Measurements from ENCODE around the gene ALDH1L1.

Gene ALDH1L1

GRCh38 chr3:126060613-126061145, 119.7 kb downstream of the ALDH1L1 start:
- no peak for TF ChIP-seq CTCF (IDR thresholded peaks at IDR 0.05)

GRCh38 chr3:126058666-126059065, 121.7 kb downstream of the ALDH1L1 start:
- no peak for TF ChIP-seq CTCF (IDR thresholded peaks at IDR 0.05)

GRCh38 chr3:126057936-126058335, 122.5 kb downstream of the ALDH1L1 start:
- no peak for TF ChIP-seq CTCF (IDR thresholded peaks at IDR 0.05)

GRCh38 chr3:126057501-126057819, 122.9 kb downstream of the ALDH1L1 start:
- TF ChIP-seq CTCF (IDR thresholded peaks at IDR 0.05), result no peak

- no peak for TF ChIP-seq CTCF (IDR thresholded peaks at IDR 0.05)
Observed at GRCh38 chr3:126056681-126057500, 123.5 kb downstream of the ALDH1L1 start.

- no peak for TF ChIP-seq CTCF (IDR thresholded peaks at IDR 0.05)
Observed at GRCh38 chr3:126056088-126056487, 124.3 kb downstream of the ALDH1L1 start.

GRCh38 chr3:126054870-126055269, 125.5 kb downstream of the ALDH1L1 start:
- TF ChIP-seq CTCF (IDR thresholded peaks at IDR 0.05), result no peak

Measured in LNCAP (cell line).